Hepatocyte (in vitro differentiated cells): Measurements from ENCODE around the gene CACNG7. TPM values are rescaled to one million over a fixed set of nuclear protein-coding genes. Genes with fewer than 3 reads are reported as not detected.

Experiments
- DNase-seq: peaks from one replicate; pipeline ENCODE4 v3.0.0-alpha.2; 2016; ENCODE audit warnings: low spot score
- H2AFZ ChIP-seq: fragments of 200-600 bp; sonication (generic); 2 replicates; pipeline ENCODE4 v1.6.0; 2016; ENCODE audit warnings: antibody characterized with exemption, mild to moderate bottlenecking
- H3K27ac ChIP-seq: fragments of 200-600 bp; sonication (generic); 2 replicates; pipeline ENCODE4 v1.5.1; 2016; ENCODE audit warnings: mild to moderate bottlenecking
- H3K27me3 ChIP-seq: fragments of 200-600 bp; sonication (generic); 2 replicates; pipeline ENCODE4 v1.6.1; 2016
- H3K36me3 ChIP-seq: fragments of 200-600 bp; sonication (generic); replicated peaks from 2 replicates; pipeline ENCODE4 v1.5.1; 2016; ENCODE audit warnings: low read depth; ENCODE audit not compliant: insufficient read depth
- H3K4me1 ChIP-seq: fragments of 200-600 bp; sonication (generic); 2 replicates; pipeline ENCODE4 v1.5.1; 2016; ENCODE audit warnings: mild to moderate bottlenecking, moderate library complexity; ENCODE audit not compliant: insufficient read depth
- H3K4me2 ChIP-seq: fragments of 200-600 bp; sonication (generic); 2 replicates; pipeline ENCODE4 v1.6.0; 2016
- H3K4me3 ChIP-seq: fragments of 200-600 bp; sonication (generic); 2 replicates; pipeline ENCODE4 v1.5.1; 2016; ENCODE audit warnings: mild to moderate bottlenecking
- H3K79me2 ChIP-seq: fragments of 200-600 bp; sonication (generic); 2 replicates; pipeline ENCODE4 v1.6.0; 2017; ENCODE audit warnings: mild to moderate bottlenecking
- H3K9me2 ChIP-seq: fragments of 200-600 bp; sonication (generic); replicated peaks from 2 replicates; pipeline ENCODE4 v1.6.0; 2017; ENCODE audit warnings: mild to moderate bottlenecking; ENCODE audit not compliant: insufficient read depth
- H3K9me3 ChIP-seq: fragments of 200-600 bp; sonication (generic); 2 replicates; pipeline ENCODE4 v1.5.1; 2016; ENCODE audit warnings: low read depth, mild to moderate bottlenecking
- H4K20me1 ChIP-seq: fragments of 200-600 bp; sonication (generic); 2 replicates; pipeline ENCODE4 v1.6.0; 2016; ENCODE audit warnings: mild to moderate bottlenecking; ENCODE audit not compliant: insufficient read depth, poor library complexity, severe bottlenecking
- EZH2 ChIP-seq: fragments of 200-600 bp; sonication (generic); IDR thresholded peaks from 2 replicates; pipeline ENCODE4 v1.6.1; 2016; ENCODE audit warnings: antibody characterized with exemption, mild to moderate bottlenecking, borderline replicate concordance
- EZH2phosphoT487 ChIP-seq: fragments of 200-600 bp; sonication (generic); IDR thresholded peaks from one replicate; pipeline ENCODE4 v1.6.1; 2018; ENCODE audit warnings: antibody characterized with exemption, mild to moderate bottlenecking, low read depth, moderate library complexity; ENCODE audit not compliant: unreplicated experiment, severe bottlenecking
- WGBS: methylation state at CpG from one replicate; pipeline ENCODE4 v1.1.6; 2016; ENCODE audit warnings: low lambda C conversion rate; ENCODE audit errors: missing lambda C conversion rate; 5-methylcytosine and 5-hydroxymethylcytosine counted together
- polyA plus RNA-seq: library from polyadenylated mRNA; unstranded; fragments of >200 nt; fragmentation: Nextera tagmentation; extraction: Ambion mirVana; gene quantifications from 2 replicates; pipeline ENCODE4 v1.2.1, GENCODE V29; 2016
- total RNA-seq: library from RNA; depleted of rRNA; stranded (reverse); fragments of >200 nt; gene quantifications from 2 replicates; pipeline ENCODE4 v1.2.3, GENCODE V29; 2014
- TF ChIP-seq, protein P1 (sequence below): fragments of 200-600 bp; sonication (generic); IDR thresholded peaks from 2 replicates; pipeline ENCODE4 v1.5.1; 2016; ENCODE audit warnings: antibody characterized with exemption, mild to moderate bottlenecking; ENCODE audit not compliant: poor library complexity

The CACNG7 gene
- total and polyA plus RNA-seq, 2 experiments from 2014 or later, result 0.31 to 0.90 TPM

DNA sequence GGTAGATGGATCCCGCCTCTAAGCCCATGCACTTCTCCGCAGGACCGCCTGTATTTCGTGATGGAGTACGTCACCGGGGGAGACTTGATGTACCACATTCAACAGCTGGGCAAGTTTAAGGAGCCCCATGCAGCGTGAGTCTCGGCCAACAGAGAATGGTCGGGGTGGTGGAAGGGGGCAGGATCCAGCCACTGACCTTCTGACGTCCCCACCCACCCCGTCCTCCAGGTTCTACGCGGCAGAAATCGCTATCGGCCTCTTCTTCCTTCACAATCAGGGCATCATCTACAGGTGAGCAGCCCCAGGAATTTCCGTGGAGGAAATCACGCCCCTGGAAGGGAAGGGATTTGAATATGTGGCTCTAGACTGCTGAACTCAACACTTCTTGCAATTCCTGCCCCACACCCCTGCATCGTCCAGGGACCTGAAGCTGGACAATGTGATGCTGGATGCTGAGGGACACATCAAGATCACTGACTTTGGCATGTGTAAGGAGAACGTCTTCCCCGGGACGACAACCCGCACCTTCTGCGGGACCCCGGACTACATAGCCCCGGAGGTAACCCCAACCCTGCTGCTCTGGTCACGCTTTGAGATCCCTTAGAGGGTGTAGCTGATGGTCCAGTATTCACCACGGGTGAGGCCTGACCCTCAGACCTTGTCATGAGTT is 8.8 kb upstream of the CACNG7 start:
- 93% methylated on average over 27 of the region's 27 CpGs for WGBS
- peak; percentile 1 for DNase-seq
- Histone ChIP-seq H3K4me1 (no peaks in the 10 kb centered on the region), H3K36me3 (no peaks in the 10 kb centered on the region), H3K27ac (no peak overlapping the region), H3K4me2 (no peak overlapping the region), H3K79me2 (no peaks in the 10 kb centered on the region), H3K9me3 (no peaks in the 10 kb centered on the region), H4K20me1 (no peaks in the 10 kb centered on the region), H3K4me3 (no peak overlapping the region), H2AFZ (no peak overlapping the region), H3K9me2 (no peaks in the 10 kb centered on the region), H3K27me3 (peaks cover 34% of the 10 kb centered on the region)
- TF ChIP-seq, protein P1, sequence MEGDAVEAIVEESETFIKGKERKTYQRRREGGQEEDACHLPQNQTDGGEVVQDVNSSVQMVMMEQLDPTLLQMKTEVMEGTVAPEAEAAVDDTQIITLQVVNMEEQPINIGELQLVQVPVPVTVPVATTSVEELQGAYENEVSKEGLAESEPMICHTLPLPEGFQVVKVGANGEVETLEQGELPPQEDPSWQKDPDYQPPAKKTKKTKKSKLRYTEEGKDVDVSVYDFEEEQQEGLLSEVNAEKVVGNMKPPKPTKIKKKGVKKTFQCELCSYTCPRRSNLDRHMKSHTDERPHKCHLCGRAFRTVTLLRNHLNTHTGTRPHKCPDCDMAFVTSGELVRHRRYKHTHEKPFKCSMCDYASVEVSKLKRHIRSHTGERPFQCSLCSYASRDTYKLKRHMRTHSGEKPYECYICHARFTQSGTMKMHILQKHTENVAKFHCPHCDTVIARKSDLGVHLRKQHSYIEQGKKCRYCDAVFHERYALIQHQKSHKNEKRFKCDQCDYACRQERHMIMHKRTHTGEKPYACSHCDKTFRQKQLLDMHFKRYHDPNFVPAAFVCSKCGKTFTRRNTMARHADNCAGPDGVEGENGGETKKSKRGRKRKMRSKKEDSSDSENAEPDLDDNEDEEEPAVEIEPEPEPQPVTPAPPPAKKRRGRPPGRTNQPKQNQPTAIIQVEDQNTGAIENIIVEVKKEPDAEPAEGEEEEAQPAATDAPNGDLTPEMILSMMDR, result no peak
- TF ChIP-seq EZH2phosphoT487 (no peak), EZH2 (no peak)

DNA sequence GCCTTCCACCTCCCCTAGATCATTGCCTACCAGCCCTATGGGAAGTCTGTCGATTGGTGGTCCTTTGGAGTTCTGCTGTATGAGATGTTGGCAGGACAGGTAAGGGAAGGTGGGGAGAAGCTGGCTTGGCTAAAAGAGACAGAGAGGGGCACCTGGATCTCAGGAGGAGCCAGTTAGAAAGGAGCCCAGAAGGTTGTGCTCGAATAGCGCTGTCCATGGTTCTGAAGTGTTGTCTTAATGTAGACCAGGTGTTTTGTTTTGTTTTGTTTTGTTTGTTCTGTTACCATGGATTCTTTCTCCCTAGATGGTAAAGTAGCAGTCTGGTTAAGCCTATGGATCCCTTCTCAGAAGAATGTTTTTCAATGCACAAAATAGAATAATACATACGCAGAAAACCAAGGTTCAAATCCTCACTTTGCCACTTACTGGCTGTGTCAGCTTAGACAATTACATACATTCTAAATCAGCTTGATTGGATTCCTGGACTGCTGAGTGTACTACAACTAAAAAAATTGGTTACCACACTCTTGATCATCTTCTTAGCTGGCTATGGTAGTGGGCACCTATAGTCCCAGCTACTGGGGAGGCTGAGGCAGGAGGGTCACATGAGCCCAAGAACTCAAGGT is 5.9 kb upstream of the CACNG7 start:
- no peaks in the 10 kb centered on the region for H3K79me2 ChIP-seq
- peaks cover 37% of the 10 kb centered on the region for H3K27me3 ChIP-seq
- no peaks in the 10 kb centered on the region for H3K4me1 ChIP-seq
- no peaks in the 10 kb centered on the region for H3K9me3 ChIP-seq
- 36% methylated on average over 4 of the region's 4 CpGs for WGBS
- peak; percentile 84 for DNase-seq
- H2AFZ ChIP-seq, result no peak overlapping the region
- no peak overlapping the region for H3K4me2 ChIP-seq
- H4K20me1 ChIP-seq, result no peaks in the 10 kb centered on the region
- TF ChIP-seq, protein P1, result no peak
- TF ChIP-seq EZH2phosphoT487 (no peak), EZH2 (no peak)
- no peak overlapping the region for H3K4me3 ChIP-seq
- no peak overlapping the region for H3K27ac ChIP-seq
- no peaks in the 10 kb centered on the region for H3K9me2 ChIP-seq
- H3K36me3 ChIP-seq, result no peaks in the 10 kb centered on the region

DNA sequence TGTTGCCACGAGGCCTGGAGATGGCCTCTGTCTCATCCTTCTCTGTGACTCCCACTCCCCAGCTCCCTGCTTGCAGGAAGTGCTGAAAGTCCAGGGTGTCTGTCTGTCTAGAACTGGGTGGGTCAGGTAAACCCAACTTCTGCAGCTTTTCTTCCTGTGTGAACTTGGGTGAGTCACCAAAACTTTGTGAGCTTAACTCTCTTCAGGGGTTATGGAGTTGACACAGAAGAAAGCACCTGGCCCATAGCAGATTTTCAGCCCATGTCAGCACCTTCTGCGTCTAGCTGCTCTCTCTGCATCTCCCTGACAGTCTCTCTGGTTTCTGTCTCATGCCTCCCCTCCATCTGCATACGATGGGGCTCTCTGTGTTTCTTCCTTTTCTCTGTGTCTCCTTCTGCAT is 4.2 kb upstream of the CACNG7 start:
- TF ChIP-seq, protein P1, result no peak
- TF ChIP-seq EZH2, result no peak
- TF ChIP-seq EZH2phosphoT487, result no peak
- no peaks in the 10 kb centered on the region for H3K79me2 ChIP-seq
- no peaks in the 10 kb centered on the region for H4K20me1 ChIP-seq
- no peaks in the 10 kb centered on the region for H3K9me2 ChIP-seq
- no peak for DNase-seq
- no peak overlapping the region for H2AFZ ChIP-seq
- no peaks in the 10 kb centered on the region for H3K9me3 ChIP-seq
- H3K4me1 ChIP-seq, result no peaks in the 10 kb centered on the region
- H3K27me3 ChIP-seq, result peaks cover 50% of the 10 kb centered on the region
- 45% methylated on average over 3 of the region's 3 CpGs for WGBS
- H3K27ac ChIP-seq, result no peak overlapping the region
- no peaks in the 10 kb centered on the region for H3K36me3 ChIP-seq
- H3K4me2 ChIP-seq, result no peak overlapping the region
- no peak overlapping the region for H3K4me3 ChIP-seq
